ENCODE results near the gene AP1G1.
"Not testable (repeated sequence)": the region's sequence is repeated elsewhere in the genome, so short reads cannot be mapped to it uniquely, and the experiment has no call there.

AP1G1 gene

GRCh38 chr16:71808593-71809459 lies at the start of gene AP1G1:
TSS of gene AP1G1 (minus strand) at chr16:71808834. CDS start at chr16:71789479, 19,355 bp downstream.
- peak; percentile 94 for DNase-seq (ENCODE audit: low read depth)

- no peak for DNase-seq (ENCODE audit: low read depth)
These were observed 47.5 kb upstream of the AP1G1 start for GRCh38 chr16:71855937-71856662.

GRCh38 chr16:71854369-71854948 lies 45.8 kb upstream of the AP1G1 start:
- DNase-seq (ENCODE audit: low read depth), result no peak

GRCh38 chr16:71853413-71853812 lies 44.8 kb upstream of the AP1G1 start:
- DNase-seq (ENCODE audit: low read depth), result no peak

GRCh38 chr16:71852561-71852960 lies 43.9 kb upstream of the AP1G1 start:
- DNase-seq (ENCODE audit: low read depth), result no peak

- no peak for DNase-seq (ENCODE audit: low read depth)
These were observed 43.5 kb upstream of the AP1G1 start for GRCh38 chr16:71852158-71852557.

GRCh38 chr16:71851746-71852145 lies 43.1 kb upstream of the AP1G1 start:
- no peak for DNase-seq (ENCODE audit: low read depth)

GRCh38 chr16:71848622-71849021 lies 40.0 kb upstream of the AP1G1 start:
- DNase-seq (ENCODE audit: low read depth), result no peak

GRCh38 chr16:71847096-71847495 lies 38.5 kb upstream of the AP1G1 start:
- no peak for DNase-seq (ENCODE audit: low read depth)

- DNase-seq (ENCODE audit: low read depth), result no peak
These were observed 37.8 kb upstream of the AP1G1 start for GRCh38 chr16:71846431-71846830.

GRCh38 chr16:71845639-71846430 lies 37.2 kb upstream of the AP1G1 start, which contains the start of gene ATXN1L:
TSS of gene ATXN1L (plus strand) at chr16:71845976. CDS start at chr16:71849741, 3,765 bp downstream.
- peak; percentile 48 for DNase-seq (ENCODE audit: low read depth)

GRCh38 chr16:71843572-71843971 lies 34.9 kb upstream of the AP1G1 start:
- no peak for DNase-seq (ENCODE audit: low read depth)

- DNase-seq (ENCODE audit: low read depth), result no peak
These were observed 31.4 kb upstream of the AP1G1 start for GRCh38 chr16:71840052-71840451.

- no peak for DNase-seq (ENCODE audit: low read depth)
These were observed 28.5 kb upstream of the AP1G1 start for GRCh38 chr16:71837150-71837549.

- DNase-seq (ENCODE audit: low read depth), result no peak
These were observed 25.7 kb upstream of the AP1G1 start for GRCh38 chr16:71834291-71834690.

GRCh38 chr16:71832112-71832511 lies 23.5 kb upstream of the AP1G1 start:
- DNase-seq (ENCODE audit: low read depth), result not testable (repeated sequence)

- not testable (repeated sequence) for DNase-seq (ENCODE audit: low read depth)
These were observed 23.1 kb upstream of the AP1G1 start for GRCh38 chr16:71831698-71832097.

GRCh38 chr16:71830359-71830758 lies 21.7 kb upstream of the AP1G1 start:
- DNase-seq (ENCODE audit: low read depth), result no peak

- DNase-seq (ENCODE audit: low read depth), result no peak
These were observed 17.9 kb upstream of the AP1G1 start for GRCh38 chr16:71826533-71827017.

GRCh38 chr16:71817155-71817500 lies 8.5 kb upstream of the AP1G1 start:
- not testable (repeated sequence) for DNase-seq (ENCODE audit: low read depth)

- DNase-seq (ENCODE audit: low read depth), result no peak
These were observed 2.7 kb upstream of the AP1G1 start for GRCh38 chr16:71811261-71811803.

- DNase-seq (ENCODE audit: low read depth), result not testable (repeated sequence)
These were observed 1.5 kb upstream of the AP1G1 start for GRCh38 chr16:71810155-71810530.
